GM23248 (cell line): Measurements from ENCODE around the gene LIN7C.

Source experiments
- EZH2 ChIP-seq: fragments of 200-600 bp; sonication (generic); IDR thresholded peaks from 2 replicates; pipeline ENCODE4 v1.6.1; 2018; ENCODE audit warnings: antibody characterized with exemption, mild to moderate bottlenecking; ENCODE audit not compliant: insufficient read depth, poor library complexity, severe bottlenecking
- EZH2phosphoT487 ChIP-seq: fragments of 200-600 bp; sonication (generic); IDR thresholded peaks from 2 replicates; pipeline ENCODE4 v1.6.1; 2018; ENCODE audit warnings: antibody characterized with exemption, moderate library complexity, mild to moderate bottlenecking, low read depth; ENCODE audit not compliant: insufficient read depth

- TF ChIP-seq EZH2 (no peak), EZH2phosphoT487 (no peak)
Measured at GRCh38 chr11:27506200-27507182, at the start of gene LIN7C.
